NCI-H460 (cell line): Measurements from ENCODE around the gene SMARCD3. TPM values are rescaled to one million over a fixed set of nuclear protein-coding genes. Genes with fewer than 3 reads are reported as not detected.
A peak's percentile ranks its signal among the peaks of the same experiment; 100 is the strongest.

Experiments used
- DNase-seq: peaks from one replicate; pipeline ENCODE4 v3.0.0-alpha.2; 2016; ENCODE audit warnings: low read depth; ENCODE audit errors: extremely low read depth
- total RNA-seq: library from RNA; depleted of rRNA; stranded (reverse); fragments of >200 nt; shearing (Covaris generic); gene quantifications from 2 replicates; pipeline ENCODE4 v1.2.3, GENCODE V29; 2014

The SMARCD3 gene
- total RNA-seq, 1 experiment from 2014 or later: 43.5 TPM

DNA sequence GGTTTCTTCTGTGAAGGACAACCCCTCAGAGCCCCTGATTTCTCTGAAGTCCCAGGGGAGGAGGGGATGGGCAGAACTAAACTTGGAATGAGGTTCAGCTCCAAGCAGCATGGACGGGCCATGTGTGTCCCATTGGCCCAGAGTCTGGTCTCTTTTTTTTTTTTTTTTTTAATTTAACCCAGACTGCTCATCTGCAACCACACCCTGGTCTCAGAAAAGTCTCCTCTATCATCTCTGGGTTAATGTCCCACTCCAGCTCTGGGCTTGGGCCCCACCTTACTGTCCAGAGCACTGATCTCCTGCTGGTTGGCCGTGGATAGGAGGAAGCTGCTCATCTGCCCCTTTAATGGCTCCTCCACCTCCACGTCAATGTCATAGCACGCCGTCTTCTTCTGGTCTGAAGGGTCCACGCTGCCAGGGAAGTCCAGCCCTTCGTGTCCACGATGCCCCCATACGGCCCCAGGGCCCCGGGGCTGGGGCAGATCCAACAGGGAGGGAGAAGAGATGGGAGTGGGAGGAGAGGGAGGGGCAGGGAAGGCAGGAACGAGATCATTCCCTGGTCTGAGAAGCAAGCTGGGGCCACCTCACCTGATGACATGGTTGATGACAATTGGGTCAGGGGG lies 8.5 kb downstream of the SMARCD3 start:
- DNase-seq: no peak

DNA sequence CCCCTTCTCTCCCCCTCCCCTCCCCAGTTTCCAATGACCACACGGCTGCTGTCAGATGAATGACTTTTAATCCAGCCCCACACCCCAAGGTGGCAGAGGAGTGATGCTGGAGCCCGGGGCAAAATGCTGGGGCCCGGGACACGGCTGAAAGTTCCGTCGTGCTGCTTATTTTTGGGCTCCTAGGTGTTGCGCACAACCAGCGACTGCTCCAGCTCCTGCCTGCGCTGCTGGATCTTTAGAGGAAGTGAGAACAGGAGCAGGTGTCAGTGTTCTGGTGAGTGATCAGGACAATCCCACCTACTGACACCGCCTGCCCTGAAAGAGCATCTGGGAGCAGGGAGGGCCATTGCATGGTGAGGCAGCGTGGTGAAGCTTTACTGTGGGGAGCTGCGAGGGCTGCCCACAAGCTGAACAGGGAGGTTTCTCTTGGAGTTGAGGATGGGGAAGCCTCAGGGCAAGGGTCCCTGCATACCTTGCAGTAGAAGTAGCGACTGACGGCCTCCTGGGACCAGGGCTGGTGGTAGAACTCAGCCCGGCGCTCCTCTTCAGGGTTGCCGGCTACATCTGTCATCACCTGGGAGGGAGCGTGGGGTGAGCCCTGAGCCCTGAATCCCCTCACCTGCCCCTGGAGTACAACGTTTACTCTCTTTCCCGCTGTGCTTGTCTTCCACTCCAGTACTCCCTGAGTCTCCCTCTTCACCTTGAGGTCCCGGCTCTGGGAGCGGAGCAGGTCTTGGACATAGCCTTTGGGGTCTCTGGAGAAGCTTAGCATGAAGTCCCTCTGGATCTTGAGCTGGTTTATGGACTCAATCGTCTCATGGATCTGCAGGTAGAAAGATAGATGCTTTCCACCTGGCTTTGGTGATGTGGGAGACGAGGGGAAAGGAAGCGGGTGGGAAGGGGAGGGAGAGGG lies 9.3 kb downstream of the SMARCD3 start:
- no peak for DNase-seq

DNA sequence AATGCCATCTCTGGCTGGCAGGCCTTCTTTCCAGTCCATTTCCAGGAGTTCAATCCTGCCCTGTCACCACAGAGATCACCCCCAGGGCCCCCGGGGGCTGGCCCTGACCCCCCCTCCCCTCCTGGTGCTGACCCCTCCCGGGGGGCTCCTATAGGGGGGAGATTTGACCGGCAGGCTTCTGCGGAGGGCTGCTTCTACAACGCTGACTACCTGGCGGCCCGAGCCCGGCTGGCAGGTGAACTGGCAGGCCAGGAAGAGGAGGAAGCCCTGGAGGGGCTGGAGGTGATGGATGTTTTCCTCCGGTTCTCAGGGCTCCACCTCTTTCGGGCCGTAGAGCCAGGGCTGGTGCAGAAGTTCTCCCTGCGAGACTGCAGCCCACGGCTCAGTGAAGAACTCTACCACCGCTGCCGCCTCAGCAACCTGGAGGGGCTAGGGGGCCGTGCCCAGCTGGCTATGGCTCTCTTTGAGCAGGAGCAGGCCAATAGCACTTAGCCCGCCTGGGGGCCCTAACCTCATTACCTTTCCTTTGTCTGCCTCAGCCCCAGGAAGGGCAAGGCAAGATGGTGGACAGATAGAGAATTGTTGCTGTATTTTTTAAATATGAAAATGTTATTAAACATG lies 10.2 kb downstream of the SMARCD3 start:
- DNase-seq: no peak

DNA sequence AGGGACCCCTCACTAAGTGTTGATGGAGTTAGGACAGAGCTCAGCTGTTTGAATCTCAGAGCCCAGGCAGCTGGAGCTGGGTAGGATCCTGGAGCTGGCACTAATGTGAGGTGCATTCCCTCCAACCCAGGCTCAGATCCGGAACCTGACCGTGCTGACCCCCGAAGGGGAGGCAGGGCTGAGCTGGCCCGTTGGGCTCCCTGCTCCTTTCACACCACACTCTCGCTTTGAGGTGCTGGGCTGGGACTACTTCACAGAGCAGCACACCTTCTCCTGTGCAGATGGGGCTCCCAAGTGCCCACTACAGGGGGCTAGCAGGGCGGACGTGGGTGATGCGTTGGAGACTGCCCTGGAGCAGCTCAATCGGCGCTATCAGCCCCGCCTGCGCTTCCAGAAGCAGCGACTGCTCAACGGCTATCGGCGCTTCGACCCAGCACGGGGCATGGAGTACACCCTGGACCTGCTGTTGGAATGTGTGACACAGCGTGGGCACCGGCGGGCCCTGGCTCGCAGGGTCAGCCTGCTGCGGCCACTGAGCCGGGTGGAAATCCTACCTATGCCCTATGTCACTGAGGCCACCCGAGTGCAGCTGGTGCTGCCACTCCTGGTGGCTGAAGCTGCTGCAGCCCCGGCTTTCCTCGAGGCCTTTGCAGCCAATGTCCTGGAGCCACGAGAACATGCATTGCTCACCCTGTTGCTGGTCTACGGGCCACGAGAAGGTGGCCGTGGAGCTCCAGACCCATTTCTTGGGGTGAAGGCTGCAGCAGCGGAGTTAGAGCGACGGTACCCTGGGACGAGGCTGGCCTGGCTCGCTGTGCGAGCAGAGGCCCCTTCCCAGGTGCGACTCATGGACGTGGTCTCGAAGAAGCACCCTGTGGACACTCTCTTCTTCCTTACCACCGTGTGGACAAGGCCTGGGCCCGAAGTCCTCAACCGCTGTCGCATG lies 11.0 kb downstream of the SMARCD3 start:
- no peak for DNase-seq

DNA sequence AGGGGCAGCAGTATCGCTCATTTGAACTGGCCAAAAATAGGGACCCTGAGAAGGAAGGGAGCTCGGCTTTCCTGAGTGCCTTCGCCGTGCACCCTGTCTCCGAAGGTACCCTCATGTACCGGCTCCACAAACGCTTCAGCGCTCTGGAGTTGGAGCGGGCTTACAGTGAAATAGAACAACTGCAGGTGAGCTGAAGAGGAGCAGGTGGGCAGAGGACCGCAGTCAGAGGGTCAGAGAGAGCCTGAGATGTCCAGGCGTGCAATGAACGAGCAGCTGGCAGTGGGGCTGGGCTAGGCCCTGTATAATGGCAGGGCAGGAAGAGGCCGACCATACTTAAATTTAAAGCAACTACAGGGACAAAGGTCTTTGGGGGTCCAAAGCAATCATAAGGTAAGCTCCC lies 12.1 kb downstream of the SMARCD3 start:
- no peak for DNase-seq

DNA sequence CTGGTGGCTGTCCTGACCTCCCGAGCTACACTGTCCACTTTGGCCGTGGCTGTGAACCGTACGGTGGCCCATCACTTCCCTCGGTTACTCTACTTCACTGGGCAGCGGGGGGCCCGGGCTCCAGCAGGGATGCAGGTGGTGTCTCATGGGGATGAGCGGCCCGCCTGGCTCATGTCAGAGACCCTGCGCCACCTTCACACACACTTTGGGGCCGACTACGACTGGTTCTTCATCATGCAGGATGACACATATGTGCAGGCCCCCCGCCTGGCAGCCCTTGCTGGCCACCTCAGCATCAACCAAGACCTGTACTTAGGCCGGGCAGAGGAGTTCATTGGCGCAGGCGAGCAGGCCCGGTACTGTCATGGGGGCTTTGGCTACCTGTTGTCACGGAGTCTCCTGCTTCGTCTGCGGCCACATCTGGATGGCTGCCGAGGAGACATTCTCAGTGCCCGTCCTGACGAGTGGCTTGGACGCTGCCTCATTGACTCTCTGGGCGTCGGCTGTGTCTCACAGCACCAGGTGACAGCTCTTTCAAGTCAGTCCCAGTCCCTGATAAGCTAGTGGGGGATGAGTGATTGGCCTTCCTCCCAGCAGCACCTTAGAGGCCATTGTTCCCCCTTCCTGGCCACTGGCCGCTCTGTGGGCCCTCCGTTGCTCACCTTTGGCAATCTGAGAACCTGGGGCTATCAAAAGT lies 13.3 kb downstream of the SMARCD3 start:
- no peak for DNase-seq

DNA sequence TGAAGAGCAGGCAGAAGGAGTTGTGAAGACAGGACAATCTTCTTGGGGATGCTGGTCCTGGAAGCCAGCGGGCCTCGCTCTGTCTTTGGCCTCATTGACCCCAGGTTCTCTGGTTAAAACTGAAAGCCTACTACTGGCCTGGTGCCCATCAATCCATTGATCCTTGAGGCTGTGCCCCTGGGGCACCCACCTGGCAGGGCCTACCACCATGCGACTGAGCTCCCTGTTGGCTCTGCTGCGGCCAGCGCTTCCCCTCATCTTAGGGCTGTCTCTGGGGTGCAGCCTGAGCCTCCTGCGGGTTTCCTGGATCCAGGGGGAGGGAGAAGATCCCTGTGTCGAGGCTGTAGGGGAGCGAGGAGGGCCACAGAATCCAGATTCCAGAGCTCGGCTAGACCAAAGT lies 14.7 kb downstream of the SMARCD3 start:
- DNase-seq: no peak

DNA sequence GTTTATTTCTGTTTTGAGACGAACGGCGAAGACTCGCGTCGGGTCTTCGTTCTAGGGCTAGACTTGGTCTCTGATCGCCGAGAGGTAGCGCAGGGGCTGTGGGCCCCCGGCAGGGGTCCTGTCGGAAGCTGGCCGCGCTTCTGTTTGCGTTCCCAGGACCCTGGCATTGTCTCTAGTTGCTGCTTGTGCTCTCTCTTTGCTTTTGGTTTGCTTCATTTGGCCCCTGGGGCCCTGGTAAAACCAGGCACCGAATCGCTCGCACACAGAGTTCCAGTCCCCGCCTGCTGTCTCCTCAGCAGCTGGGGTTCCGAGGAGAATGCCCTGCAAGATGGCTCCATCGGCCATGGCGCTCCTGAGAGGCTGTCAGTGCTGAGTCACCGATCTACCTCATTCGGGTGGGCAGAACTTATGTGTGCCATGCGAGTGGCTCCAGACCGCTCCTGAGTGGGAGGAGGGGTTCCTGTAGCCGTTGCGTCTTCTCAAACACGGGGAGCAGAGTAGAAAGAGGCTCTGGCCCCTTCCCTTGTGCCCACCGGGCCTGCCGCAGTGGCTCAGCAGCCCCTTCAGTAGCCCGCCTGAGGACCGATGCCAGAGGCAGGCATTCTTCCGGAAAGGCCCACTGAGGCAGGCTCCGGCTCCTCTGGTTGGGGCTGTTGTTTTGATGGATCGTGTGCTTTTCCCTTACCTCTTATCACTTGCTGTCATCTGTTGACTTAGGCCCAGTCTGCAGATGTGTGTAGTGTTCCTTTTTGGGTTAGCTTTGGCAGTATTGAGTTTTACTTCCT lies 15.4 kb downstream of the SMARCD3 start:
- DNase-seq: peak; percentile 63

DNA sequence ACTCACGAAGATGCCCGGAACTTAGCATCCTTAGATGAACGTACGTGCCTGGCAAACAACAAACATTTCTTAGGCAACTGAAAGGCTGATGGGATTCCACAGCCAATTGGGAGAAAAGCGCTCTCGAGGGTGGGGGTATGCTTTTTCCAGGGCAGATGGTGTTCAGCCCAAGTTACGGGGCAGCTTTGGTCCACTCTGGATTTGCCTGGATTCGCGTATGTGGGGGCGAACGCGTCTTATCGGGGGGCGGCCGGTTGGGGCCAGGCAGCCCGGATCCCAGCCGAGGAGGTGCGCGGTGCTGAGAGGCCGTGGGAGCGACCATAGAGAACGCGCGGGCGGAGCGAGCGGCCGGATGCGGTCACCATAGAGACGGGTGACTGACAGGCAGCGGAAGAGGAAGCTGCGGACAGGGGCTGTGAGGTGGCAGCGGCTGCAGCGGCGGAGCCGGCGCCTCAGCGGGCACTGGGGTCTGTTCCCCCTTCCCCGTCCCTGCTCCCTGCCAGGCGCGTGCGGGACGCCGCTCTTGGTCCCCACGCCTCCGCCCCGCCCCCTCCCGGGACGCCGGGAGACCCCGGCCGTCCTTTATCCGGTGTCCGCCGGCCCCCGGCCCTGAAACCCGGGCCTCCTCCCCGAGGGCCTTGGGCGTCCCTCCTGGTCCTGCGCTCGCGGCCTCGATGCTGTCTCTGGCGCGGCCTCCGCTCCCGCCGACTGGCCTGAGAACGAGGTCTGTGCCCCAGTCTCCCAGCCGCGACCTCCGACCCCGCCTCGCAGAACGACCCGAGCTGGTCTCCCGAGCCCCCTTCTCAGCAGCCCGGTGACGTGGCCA lies 16.2 kb downstream of the SMARCD3 start, which contains the start of gene CHPF2:
CHPF2 (plus strand) TSS at position 393 of the 826 bp plus-strand sequence. CDS start 1,529 bp downstream, outside the sequence.
- peak; percentile 83 for DNase-seq

DNA sequence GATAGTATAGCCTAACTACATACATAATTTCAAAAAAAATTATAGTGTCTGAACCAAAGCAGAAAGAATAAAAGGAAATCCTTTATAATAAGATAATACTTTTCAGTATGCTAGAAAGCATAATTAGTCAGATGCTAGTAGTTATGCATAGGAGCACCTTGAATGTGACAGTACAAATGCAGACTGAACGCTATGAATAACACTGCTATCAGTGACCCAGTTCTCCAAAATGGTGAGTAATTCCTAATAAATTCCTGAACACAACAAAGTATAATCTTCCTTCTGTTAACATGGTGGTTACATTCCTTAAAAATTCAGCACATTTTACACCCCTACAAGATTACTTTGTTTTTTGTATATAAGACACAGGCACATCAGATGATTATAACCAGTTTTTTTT lies 17.4 kb downstream of the SMARCD3 start:
- DNase-seq: no peak

DNA sequence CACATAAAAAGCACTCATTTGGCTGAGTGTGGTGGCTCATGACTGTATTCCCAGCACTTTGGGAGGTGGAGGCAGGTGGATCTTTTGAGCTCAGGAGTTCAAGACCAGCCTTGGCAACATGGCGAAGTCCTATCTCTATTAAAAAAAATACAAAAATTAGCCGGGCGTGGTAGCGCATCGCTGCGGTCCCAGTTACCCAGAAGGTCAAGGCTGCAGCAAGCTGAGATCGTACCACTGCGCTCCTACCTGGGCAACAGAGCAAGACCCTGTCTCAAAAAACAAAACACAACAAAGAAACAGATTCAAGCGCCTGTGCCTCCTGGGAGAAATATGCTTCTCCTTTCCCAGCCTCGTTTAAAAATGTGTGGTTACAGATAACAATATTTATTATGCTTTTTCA lies 19.2 kb downstream of the SMARCD3 start:
- DNase-seq: no peak

DNA sequence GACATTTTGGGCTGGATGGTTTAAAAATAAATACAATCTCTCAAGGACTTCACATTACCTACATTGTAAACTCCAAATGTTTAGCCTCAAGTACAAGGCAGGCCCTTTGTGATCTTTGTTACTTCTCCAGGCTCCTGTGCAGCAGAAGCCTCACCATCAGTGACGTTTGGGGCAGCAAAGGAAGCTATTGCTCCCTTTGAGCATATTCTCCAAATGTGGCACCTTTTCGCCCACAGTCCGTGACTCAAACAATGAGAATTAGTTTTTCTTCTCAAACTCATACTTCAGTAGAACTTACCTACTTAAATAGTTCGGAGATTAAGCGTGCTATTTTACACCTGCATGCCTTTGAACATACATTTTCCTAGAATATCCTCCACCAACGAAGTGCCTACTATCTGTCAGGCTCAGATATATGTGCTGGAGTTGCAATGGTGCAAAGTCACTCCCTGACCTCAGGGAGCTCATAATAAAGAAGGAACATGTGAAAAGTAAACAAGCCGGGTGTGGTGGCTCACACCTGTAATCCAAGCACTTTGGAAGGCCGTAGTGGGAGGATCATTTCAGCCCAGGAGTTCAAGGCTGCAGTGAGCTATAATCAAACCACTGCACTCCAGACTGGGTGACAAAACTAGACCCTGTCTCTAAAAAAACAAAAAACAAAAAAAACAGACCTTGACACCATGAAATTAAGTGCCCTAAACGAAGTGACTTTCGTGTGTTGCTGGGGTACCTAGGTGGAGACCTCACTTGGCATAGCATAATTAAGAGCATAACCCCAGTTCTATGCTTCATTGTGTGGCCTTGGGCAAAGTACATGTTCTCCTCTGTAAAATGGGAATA lies 20.2 kb downstream of the SMARCD3 start:
- DNase-seq: no peak

DNA sequence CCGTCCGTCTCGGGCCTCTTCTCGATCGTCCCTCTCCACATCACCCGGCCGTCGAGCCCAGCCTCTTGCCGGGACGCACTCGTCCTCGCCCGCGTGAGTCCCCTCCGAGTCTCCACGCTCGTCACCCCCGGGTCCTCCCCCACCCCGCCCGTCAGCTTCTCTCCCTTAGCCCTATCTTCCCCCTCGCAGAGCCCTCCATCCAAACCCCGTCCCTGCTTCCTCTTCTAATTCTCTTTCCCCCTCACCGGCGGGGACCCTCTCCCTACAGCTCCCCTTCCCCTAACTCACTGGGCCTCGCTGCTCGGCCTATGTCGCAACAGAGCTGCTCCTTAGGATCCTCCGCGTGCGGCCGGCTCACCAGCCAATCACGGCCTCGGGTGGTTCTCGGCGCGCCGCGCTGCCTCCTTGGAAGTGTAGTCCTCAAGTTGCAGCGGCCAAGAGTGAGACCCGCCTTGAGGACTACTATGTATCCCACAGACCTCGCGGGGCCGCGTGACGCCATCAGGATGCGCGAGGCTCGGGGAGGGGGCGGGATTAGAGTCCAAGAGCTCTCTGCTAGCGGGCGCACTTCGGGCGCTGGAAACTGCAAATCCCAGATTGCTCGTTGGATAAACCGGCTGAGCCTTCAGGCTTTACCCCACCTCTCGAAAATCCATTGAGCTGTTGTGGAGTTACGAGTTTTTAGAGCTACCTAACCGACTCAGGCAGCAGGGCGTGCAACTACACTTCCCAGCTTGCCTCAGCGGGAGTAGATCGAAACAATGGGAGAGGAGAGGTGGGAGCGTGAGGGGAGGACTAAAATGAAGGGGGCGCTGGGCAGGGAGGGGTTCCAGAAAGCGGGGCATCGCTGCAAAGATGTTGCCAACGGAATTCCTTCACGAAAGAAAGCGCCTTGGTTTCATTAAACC lies 21.4 kb downstream of the SMARCD3 start, which contains the start of gene ABCF2:
ABCF2 (minus strand) TSS at position 331 of the 908 bp plus-strand sequence. CDS start 747 bp downstream, outside the sequence.
- DNase-seq: peak; percentile 98

DNA sequence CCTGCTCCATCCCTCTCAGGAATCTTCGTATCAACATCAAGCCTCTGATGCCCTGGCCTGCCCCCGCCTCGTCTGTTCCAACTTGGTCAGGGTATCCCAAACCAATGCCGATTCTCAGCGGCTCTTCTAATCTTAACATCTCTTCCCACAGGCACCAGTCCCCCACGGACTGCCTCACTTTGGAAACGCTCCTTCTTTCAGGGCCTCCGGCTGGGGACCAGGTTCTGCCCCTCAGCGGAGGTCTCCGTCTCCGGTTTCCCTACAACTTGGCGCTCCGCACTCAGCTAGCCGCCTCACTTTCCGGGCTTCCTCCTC lies 22.0 kb downstream of the SMARCD3 start:
- DNase-seq: no peak

DNA sequence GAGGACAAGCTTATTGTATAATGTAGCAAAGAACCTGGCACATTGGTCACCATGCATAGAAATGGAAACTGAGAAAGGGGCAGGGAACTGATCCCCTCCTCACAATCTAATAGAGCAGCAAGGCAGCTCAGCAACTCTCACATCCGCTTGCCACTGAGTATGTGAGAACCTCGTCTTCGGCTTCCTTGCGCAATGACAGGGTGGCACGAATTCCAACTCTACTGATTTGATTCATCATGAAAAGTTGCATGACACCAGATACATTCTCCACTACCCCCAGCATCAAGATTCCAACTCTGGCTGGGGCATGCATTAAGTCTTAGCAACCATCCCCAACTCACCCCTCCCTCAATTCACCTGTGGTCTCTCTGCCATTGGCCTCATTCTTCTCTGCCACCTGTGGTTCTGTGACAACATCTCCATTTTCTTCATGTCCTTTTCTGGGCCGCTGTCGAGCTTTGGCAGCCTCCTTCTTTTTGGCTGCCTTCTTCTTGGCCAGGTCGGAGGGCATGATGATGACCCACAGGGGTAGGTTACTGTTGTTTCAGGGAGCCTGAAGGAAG lies 22.5 kb downstream of the SMARCD3 start:
- DNase-seq: peak; percentile 28

DNA sequence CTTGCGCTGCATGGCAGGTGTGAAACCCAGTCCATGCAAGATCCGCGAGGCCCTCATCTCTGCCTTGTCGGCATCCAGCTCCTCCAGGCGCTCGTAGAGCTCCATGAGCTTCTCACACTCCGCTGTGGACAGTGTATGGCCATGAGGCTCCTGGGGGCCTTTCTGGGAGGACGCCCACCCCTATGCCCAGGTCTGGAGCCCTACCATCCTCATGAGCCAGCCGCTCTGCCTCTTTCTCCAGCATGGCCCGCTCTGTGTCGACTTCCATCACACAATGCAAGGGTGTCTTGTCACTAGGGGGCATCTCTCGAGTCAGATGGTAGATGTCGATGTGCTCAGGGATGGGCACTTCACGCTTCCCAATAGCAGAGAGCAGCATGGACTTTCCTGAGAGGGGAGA lies 24.8 kb downstream of the SMARCD3 start:
- DNase-seq: no peak
